ENCODE results near the gene ALDH1L1.

- TF ChIP-seq ETS1 (IDR thresholded peaks at IDR 0.05) (no peak), CTCF (conservative IDR thresholded peaks at IDR 0.05; ENCODE audit: low read depth in 2 of 2) (no peak), POLR2AphosphoS5 (IDR thresholded peaks at IDR 0.05; ENCODE audit: low read depth) (no peak), EZH2 (IDR thresholded peaks at IDR 0.05; ENCODE audit: low read depth, unreplicated experiment) (no peak), EZH2phosphoT487 (IDR thresholded peaks at IDR 0.05; ENCODE audit: unreplicated experiment) (no peak), ZNF114 (CRISPR knock-in tag; IDR thresholded peaks at IDR 0.05) (no peak), REST (IDR thresholded peaks at IDR 0.05; ENCODE audit: unreplicated experiment) (no peak), CREB1 (CRISPR knock-in tag; IDR thresholded peaks at IDR 0.05; ENCODE audit: low read depth) (no peak), ZNF331 (CRISPR knock-in tag; IDR thresholded peaks at IDR 0.05; ENCODE audit: low read depth) (no peak), STAT1 (IDR thresholded peaks at IDR 0.05; ENCODE audit: unreplicated experiment) (no peak)
These were observed 126.3 kb downstream of the ALDH1L1 start for GRCh38 chr3:126053949-126054569.
